T-helper 2 cell treated with Interferon-gamma antibody and Interleukin-4, amounts not matched to agents 100 ng/mL and 5 ng/mL, for 36 hours (primary cell): Measurements from ENCODE around the gene P4HTM. TPM values are rescaled to one million over a fixed set of nuclear protein-coding genes. Genes with fewer than 3 reads are reported as not detected.

Experiments used
- intact Hi-C: fragments of 100-400 bp; cut with micrococcal nuclease; formaldehyde crosslinking; loops from one replicate; pipeline ENCODE4 v1.15.1; 2023
- total RNA-seq: library from RNA; stranded (reverse); gene quantifications from 2 replicates; pipeline ENCODE4 v1.2.3, GENCODE V29; 2022

The P4HTM gene
- 37.9 and 39.8 TPM in 2 replicates for total RNA-seq

GRCh38 chr3:48989796-48990635, at the start of gene P4HTM:
Gene P4HTM (plus strand): TSS chr3:48990241. CDS start chr3:48990257, 16 bp downstream.
- intact Hi-C loops, result loop anchor here (1.0 to 2.0 kb wide), 3 partner anchors 17 to 105 kb away; partner anchors contain the start of genes QRICH1 and WDR6

GRCh38 chr3:48945432-48945831, 44.6 kb upstream of the P4HTM start:
- intact Hi-C loops, result no loop called here

GRCh38 chr3:48945891-48946549, 44.0 kb upstream of the P4HTM start:
- intact Hi-C loops, result no loop called here

- intact Hi-C loops, result no loop called here
Observed at GRCh38 chr3:48949376-48949717, 40.7 kb upstream of the P4HTM start.

- intact Hi-C loops, result no loop called here
Observed at GRCh38 chr3:48950051-48950450, 40.0 kb upstream of the P4HTM start.

GRCh38 chr3:48951764-48952163, 38.3 kb upstream of the P4HTM start:
- intact Hi-C loops, result no loop called here

- intact Hi-C loops, result no loop called here
Observed at GRCh38 chr3:48952510-48953118, 37.4 kb upstream of the P4HTM start.

- intact Hi-C loops, result no loop called here
Observed at GRCh38 chr3:48957006-48957705, 32.9 kb upstream of the P4HTM start.

- intact Hi-C loops, result no loop called here
Observed at GRCh38 chr3:48960841-48961413, 29.1 kb upstream of the P4HTM start.

- intact Hi-C loops, result no loop called here
Observed at GRCh38 chr3:48962340-48962739, 27.7 kb upstream of the P4HTM start.

GRCh38 chr3:48962939-48963338, 27.1 kb upstream of the P4HTM start:
- intact Hi-C loops, result no loop called here

GRCh38 chr3:48963591-48963990, 26.4 kb upstream of the P4HTM start:
- intact Hi-C loops, result no loop called here

- intact Hi-C loops, result no loop called here
Observed at GRCh38 chr3:48966367-48966766, 23.7 kb upstream of the P4HTM start.

GRCh38 chr3:48966876-48967361, 23.1 kb upstream of the P4HTM start:
- intact Hi-C loops, result no loop called here

- intact Hi-C loops, result no loop called here
Observed at GRCh38 chr3:48970586-48970985, 19.5 kb upstream of the P4HTM start.

GRCh38 chr3:48974076-48974864, 15.8 kb upstream of the P4HTM start:
- intact Hi-C loops, result no loop called here

- intact Hi-C loops, result no loop called here
Observed at GRCh38 chr3:48979451-48979850, 10.6 kb upstream of the P4HTM start.

- intact Hi-C loops, result no loop called here
Observed at GRCh38 chr3:48980295-48980694, 9.7 kb upstream of the P4HTM start.

- intact Hi-C loops, result no loop called here
Observed at GRCh38 chr3:48982016-48982415, 8.0 kb upstream of the P4HTM start.

- intact Hi-C loops, result no loop called here
Observed at GRCh38 chr3:48982686-48983085, 7.4 kb upstream of the P4HTM start.
